Peyer's patch (tissue), 4 donors: Measurements from ENCODE around the gene ARCN1. TPM values are rescaled to one million over a fixed set of nuclear protein-coding genes. Genes with fewer than 3 reads are reported as not detected.
"Not testable (repeated sequence)": the region's sequence is repeated elsewhere in the genome, so short reads cannot be mapped to it uniquely, and the experiment has no call there.

Experiments
- DNase-seq, 3 donors: peaks; one replicate each; pipeline ENCODE4 v3.0.0-alpha.2; 2017 to 2019
- H3K27ac ChIP-seq, 4 donors: fragments of 200-600 bp; sonication (generic); one replicate each; pipeline ENCODE4 v1.5.1; 2016 to 2019
- H3K27me3 ChIP-seq, 2 donors: fragments of 200-600 bp; sonication (generic); one replicate each; pipeline ENCODE4 v1.5.1; 2019
- H3K36me3 ChIP-seq, 3 donors: fragments of 200-600 bp; sonication (generic); one replicate each; pipeline ENCODE4 v1.5.1; 2016 to 2019
- H3K4me1 ChIP-seq, 4 donors: fragments of 200-600 bp; sonication (generic); one replicate each; pipeline ENCODE4 v1.5.1; 2016 to 2019
- H3K4me3 ChIP-seq, 4 donors: fragments of 200-600 bp; sonication (generic); 1 replicate in 3 of 4; 2 replicates in 1 of 4; pipeline ENCODE4 v1.5.1; 2016 to 2019; ENCODE audit warnings: mild to moderate bottlenecking in 1 of 4
- H3K9me3 ChIP-seq, 4 donors: fragments of 200-600 bp; sonication (generic); one replicate each; pipeline ENCODE4 v1.5.1; 2016 to 2019; ENCODE audit warnings: mild to moderate bottlenecking in 1 of 4
- CTCF ChIP-seq, 6 experiments: fragments of 450-650 bp in 4 of 6; fragments of 200-600 bp in 2 of 6; sonication (generic) in 1 of 6; IDR thresholded peaks; one replicate each; pipeline ENCODE4 v1.5.1; 2017 to 2019; ENCODE audit warnings: antibody characterized with exemption in 6 of 6, mild to moderate bottlenecking in 3 of 6, moderate library complexity in 1 of 6
- POLR2A ChIP-seq, 2 donors: fragments of 450-650 bp; IDR thresholded peaks; one replicate each; pipeline ENCODE4 v1.5.1; 2017; ENCODE audit warnings: antibody characterized with exemption in 2 of 2, mild to moderate bottlenecking in 2 of 2, moderate library complexity in 2 of 2
- total RNA-seq, 4 donors: library from RNA; depleted of rRNA; stranded (reverse); fragments of >200 nt; gene quantifications; one replicate each; pipeline ENCODE4 v1.1.0, GENCODE V29; 2016

ARCN1 gene
- total RNA-seq, 4 donors from 2014 or later, result 54.5 to 116 (median 91.0) TPM

DNA sequence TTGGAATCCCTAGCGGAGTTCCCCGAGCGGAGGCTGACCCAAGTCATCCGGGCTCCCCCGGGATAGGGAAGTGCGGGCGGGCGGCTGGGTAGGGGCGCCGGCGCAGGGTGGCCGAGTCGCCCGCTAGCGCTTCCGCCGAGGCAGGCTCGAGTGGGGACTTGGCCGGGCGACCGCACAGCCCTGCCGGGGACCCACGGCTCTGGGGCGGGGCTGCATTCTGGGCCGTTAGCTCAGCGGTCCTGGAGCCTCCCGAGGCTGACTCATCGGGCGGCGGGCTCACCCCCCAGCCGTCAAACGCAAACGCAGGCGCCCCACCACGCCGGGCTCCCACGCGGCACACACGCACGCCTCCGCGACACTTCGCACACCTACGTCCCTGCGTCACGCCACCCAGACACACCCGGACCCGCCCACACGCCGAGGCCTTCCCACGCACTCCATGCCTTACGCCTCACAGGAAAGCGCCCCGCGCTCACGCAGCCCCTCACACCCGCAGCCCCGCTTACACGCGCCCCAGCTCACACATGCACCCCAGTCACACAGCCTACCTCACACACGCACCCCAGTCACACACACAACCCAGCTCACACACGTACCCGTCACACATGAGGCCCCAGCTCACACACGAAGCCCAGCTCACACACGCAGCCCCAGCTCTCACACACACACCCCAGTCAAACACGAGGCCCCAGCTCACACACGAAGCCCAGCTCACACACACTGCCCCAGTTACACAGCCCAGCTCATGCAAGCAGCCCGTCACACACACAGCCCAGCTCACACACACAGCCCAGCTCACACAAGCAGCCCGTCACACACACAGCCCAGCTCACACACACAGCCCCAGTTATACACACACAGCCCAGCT, 36.4 kb downstream of the ARCN1 start:
- TF ChIP-seq CTCF (IDR thresholded peaks at IDR 0.05) (no peak), POLR2A (IDR thresholded peaks at IDR 0.05) (no peak)
- Histone ChIP-seq H3K4me3 (peak overlapping the region; percentile 61 to 74 (median 66)), H3K4me1 (peaks cover 0 to 64% (median 27%) of the 10 kb centered on the region in 4 donors), H3K27me3 (no peaks in the 10 kb centered on the region), H3K9me3 (no peaks in the 10 kb centered on the region), H3K36me3 (no peaks in the 10 kb centered on the region), H3K27ac (peak overlapping the region; percentile 75 to 89 (median 85))
- peak; percentile 76 to 90 (median 76) for DNase-seq

DNA sequence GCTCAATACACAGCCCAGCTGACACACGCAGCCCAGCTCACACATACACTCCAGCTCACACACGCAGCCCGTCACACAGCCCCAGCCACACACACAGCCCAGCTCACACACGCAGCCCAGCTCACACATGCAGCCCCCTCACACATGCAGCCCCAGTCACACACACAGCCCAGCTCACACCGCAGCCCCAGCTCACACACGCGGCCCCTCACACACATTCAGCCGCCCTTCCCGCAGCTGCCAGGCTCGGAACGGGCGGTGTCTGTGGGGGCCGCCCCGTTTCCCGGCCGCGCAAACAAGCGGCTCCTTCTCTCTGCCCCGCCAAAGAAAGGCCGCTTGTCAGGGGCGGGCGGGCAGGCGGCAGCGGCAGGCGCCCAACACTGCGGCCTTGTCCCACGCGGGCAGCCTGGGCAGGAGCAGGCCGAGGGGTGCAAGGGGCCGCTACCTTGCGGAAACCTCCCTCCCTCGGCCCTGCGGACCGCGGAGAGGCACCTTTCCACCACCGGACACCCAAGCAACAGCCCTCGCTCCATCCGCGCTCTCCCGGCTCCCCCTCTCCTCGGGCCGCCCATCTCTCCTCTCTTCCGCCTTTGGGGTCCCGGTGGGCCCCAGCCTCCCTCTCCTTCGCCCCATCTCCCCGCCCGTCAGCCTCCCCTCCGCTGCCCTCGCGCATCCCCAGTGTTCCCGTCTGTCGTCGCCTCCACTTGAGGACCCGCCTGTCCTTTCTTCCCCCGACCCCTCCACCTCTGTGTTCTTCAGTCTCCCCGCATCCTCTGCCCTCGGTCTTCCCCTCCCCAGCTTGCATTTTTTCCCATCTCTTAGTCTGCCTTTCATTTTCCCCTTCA, 37.4 kb downstream of the ARCN1 start:
- TF ChIP-seq POLR2A (IDR thresholded peaks at IDR 0.05) (no peak), CTCF (IDR thresholded peaks at IDR 0.05) (no peak)
- Histone ChIP-seq H3K9me3 (no peaks in the 10 kb centered on the region), H3K36me3 (peaks cover 0 to 9% (median 0%) of the 10 kb centered on the region in 3 donors), H3K27me3 (no peaks in the 10 kb centered on the region), H3K27ac (peak overlapping the region; percentile 75 to 89 (median 85)), H3K4me3 (peak overlapping the region; percentile 61 to 74 (median 66)), H3K4me1 (peaks cover 0 to 62% (median 26%) of the 10 kb centered on the region in 4 donors)
- DNase-seq, result peak in 1 of 3 donors; percentile 25

DNA sequence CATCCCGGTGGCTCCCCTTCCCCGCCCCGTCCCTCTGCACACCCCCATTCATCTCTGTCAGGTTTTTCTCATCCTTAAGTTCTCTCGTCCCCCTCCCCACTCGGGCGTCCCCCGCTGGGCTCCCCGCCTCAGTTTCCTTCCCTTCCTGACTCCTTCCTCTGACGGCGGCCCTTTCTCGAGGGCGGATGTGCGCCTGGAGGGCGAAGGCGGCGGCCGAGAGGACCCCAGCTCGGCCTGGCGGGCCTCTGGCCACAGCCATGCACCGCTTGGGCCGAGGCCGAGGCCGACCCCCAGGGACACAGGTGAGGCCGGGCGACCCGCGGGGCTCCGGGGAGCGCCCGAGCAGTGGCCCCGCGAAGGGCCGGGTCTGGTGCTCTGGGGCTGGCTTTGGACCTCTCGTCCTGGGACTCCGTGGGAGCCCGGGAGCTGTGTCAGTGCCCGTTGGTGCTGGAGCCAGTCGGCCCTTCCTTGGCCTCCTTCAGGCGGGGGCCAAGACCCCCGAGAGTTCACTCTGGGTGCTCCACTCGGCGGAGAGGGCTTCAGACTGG, 38.1 kb downstream of the ARCN1 start:
- Histone ChIP-seq H3K27ac (peak overlapping the region; percentile 25 to 89 (median 77)), H3K4me1 (peaks cover 0 to 55% (median 23%) of the 10 kb centered on the region in 4 donors), H3K4me3 (peak overlapping the region; percentile 61 to 74 (median 66)), H3K9me3 (no peaks in the 10 kb centered on the region), H3K36me3 (peaks cover 0 to 14% (median 0%) of the 10 kb centered on the region in 3 donors), H3K27me3 (no peaks in the 10 kb centered on the region)
- TF ChIP-seq POLR2A (IDR thresholded peaks at IDR 0.05) (no peak), CTCF (IDR thresholded peaks at IDR 0.05) (no peak)
- DNase-seq, result peak in 1 of 3 donors; percentile 56

GRCh38 chr11:118610773-118611432, 38.7 kb downstream of the ARCN1 start:
- peak; percentile 86 to 95 (median 89) for DNase-seq
- H3K36me3 ChIP-seq, result peaks cover 0 to 20% (median 0%) of the 10 kb centered on the region in 3 donors
- TF ChIP-seq POLR2A (IDR thresholded peaks at IDR 0.05), result no peak
- TF ChIP-seq CTCF (IDR thresholded peaks at IDR 0.05), result peak; percentile 73 to 90 (median 80)
- H3K27me3 ChIP-seq, result no peaks in the 10 kb centered on the region
- H3K9me3 ChIP-seq, result no peaks in the 10 kb centered on the region
- H3K4me1 ChIP-seq, result peaks cover 0 to 50% (median 23%) of the 10 kb centered on the region in 4 donors
- peak overlapping the region; percentile 25 to 89 (median 77) for H3K27ac ChIP-seq
- H3K4me3 ChIP-seq, result peak overlapping the region; percentile 61 to 74 (median 66)

- Histone ChIP-seq H3K27ac (peak overlapping the region in 1 of 4 donors; percentile 31), H3K36me3 (peaks cover 0 to 25% (median 0%) of the 10 kb centered on the region in 3 donors), H3K4me1 (peaks cover 0 to 49% (median 23%) of the 10 kb centered on the region in 4 donors), H3K4me3 (peak overlapping the region in 1 of 4 donors; percentile 74)
- H3K27me3 ChIP-seq, DNase-seq, H3K9me3 ChIP-seq: not testable (repeated sequence)
These were observed 39.2 kb downstream of the ARCN1 start for GRCh38 chr11:118611433-118611795.
